Activated CD4-positive, alpha-beta T cell treated with anti-CD3 and anti-CD28 coated beads, Interleukin-2, amount 50 U/mL, for 4 hours (primary cell): ENCODE results near the gene UBTF.

Source experiments
- DNase-seq, 2 experiments: peaks; one replicate each; pipeline ENCODE4 v3.0.0-alpha.2; 2020

The UBTF gene

DNA sequence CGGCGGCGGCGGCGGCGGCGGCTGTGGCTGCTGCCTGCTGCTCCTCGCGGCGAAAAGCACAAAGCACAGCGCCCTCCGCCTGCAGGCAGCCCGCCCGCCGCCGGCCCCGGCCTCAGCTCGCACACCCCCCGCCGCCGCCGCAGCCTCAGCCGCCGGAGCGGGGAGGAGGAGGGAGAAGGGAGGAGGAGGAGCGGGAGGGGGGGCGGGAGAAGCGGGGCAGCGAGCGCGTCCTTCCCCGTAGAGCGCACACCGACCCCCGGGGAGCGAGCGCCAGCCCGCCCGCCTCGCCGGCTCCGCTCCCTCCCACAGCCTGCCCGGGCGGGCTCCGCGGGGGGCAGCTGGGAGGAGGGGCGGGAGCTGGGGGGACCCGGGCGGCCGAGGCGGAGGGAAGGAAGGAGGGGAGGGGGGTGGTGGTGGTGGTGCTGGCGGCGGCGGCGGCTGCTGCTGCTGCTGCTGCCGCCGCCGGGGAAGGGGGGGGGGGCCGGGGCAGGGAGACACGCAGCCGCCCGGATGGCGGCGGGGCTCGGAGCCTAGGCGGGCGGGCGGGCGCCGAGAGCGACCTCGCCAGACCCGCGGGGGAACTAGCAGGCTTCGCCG, at the start of gene UBTF:
Gene UBTF (minus strand): TSS at position 60 of the 597 bp plus-strand sequence. CDS start 1,446 bp downstream, outside the sequence.
- DNase-seq = peak; percentile 62 to 68

DNA sequence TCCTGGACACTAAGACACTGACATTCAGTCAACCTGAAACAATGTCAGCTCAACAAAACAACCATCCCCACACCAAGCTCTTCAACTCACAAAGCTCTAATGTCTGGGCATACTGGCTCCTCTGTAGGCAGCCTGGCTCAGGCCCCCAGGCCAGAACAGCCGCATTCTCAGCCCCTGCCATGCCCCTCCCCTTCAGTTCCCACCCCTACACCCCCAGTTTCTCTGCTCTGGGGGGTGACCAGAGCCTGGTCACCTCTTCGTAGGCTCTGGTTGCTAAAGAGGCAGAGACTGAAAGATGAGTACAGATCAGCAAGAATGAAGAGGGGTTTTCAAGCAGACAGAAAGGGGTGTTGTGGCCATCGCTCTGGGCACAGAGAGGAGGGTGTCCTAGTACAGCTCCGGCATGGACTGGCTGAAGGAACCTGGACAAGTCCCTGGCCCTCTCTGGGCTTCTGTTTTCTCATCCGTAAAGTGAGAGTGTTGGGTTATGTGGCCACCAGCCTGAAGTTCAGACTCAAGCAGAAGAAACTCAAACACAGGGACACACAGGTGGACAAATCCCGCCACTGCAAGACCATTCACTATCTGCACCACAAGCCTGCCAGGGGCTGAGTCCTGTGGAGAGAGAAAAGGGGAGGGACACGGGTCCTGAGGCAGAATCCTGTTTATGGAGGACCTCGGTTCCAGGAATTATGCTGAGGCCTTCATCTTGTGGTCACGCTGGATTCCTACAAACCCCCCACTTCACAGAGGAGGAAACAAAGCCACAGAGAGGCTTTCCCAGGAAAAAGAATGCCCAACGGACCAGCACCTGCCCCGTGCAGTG, 49.4 kb upstream of the UBTF start:
- no peak for DNase-seq

DNA sequence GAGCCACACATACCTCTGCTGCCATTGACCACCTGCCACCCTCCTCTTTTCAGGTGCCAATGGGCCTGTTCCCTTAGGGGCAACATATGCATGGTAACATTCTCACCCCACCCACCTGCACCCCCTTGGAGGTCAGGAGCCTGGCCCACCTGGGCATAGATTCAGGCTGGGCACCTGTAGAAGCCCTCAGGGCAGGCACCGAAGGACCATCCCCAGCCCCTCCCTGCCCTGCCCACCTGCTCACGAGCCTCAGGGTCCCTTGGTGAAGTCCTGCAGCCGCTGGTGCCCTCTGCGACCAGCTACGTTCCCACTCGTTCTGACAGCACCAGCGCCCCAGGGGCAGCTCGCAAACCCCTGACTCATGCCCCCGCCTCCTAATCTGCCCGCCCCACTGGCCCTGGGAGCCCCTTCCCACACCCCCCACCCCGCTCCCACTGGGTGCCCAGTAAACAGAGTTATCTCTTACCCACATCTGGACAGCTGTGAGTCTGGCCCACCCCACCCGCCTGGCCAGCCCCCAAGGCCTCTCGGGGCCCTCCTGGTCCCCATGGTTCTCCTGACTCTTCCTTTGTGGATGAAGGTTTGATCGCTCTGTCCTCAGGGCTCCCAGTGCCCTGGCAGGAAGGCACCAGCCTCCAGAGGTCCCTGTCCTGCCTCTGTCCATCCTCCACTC, 48.5 kb upstream of the UBTF start, which contains the start of gene SLC4A1:
Gene SLC4A1 (minus strand): TSS at position 318 of the 673 bp plus-strand sequence. CDS start 5,269 bp downstream, outside the sequence.
- no peak for DNase-seq

DNA sequence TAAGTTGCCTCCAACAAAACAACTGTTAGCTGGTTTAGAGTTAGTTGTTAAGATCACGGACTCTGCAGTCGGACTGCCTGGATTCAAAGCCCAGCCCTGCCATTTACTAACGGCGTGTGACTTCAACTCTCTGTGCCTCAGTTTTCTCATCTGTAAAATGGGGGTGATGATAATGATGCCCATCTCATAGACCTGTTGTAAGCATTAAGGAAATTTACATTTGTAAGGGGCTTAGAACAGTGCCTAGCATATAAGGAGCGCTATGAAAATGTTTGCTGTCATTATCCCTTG, 47.6 kb upstream of the UBTF start:
- no peak for DNase-seq

DNA sequence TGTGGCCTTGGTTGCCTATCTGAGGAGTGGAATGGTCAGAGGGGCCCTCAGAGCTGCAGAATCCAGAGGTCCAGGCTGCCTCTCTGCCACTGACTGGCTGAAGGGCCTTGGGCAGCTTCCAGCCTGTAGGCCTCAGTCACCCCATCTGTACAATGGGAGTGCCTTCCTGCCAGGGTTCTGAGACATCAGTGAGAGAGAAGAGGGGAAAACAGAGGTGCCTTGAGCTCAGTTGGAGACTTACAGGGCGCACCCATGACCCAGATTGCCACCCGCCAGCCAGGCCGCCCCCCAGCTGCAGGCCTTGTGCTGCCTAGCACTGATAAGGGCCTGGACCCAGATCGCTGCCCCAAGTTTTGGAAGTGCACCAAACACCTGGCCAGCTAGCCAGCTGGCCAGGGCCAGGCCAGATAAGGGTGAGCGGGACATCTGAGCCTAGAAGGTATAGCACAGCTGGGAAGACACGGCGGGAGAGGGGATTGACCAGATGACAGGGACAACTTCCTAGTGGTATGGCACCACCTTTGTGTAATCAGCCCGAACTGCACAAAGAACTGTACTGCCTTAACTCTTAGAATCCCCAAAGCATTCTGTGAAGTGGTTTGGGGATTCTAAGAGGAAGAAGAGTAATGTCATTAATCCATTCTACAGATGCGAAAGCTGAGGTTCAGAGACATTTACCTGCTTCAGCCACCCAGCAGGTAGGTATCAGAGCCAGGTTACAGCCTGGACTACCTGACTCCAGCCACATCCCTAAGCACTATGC, 47.1 kb upstream of the UBTF start:
- DNase-seq = no peak

DNA sequence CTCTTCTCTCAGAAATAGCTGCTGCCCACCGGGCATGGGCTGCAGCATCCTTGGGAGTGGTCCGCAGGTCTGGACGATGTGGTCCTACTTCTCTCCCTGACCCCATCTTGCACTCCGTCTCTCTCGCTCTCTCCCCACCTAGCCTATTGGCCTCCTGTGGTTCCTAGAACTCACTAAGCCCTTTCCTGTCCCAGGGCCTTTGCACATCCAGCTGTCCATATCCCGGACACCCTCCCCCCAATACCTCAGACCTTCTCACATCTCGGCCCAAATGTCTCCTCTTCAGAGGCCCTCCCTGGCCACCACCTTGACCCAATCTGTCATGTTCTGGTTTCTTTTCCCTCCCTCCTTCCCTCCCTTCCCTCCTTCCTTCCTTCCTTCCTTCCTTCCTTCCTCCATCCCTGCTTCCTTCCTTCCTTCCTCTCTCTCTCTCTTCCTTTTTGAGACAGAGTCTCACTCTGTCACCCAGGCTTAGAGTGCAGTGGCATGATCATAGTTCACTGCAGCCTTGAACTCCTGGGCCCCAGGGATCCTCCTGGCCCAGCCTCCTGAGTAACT, 43.9 kb upstream of the UBTF start:
- no peak for DNase-seq

DNA sequence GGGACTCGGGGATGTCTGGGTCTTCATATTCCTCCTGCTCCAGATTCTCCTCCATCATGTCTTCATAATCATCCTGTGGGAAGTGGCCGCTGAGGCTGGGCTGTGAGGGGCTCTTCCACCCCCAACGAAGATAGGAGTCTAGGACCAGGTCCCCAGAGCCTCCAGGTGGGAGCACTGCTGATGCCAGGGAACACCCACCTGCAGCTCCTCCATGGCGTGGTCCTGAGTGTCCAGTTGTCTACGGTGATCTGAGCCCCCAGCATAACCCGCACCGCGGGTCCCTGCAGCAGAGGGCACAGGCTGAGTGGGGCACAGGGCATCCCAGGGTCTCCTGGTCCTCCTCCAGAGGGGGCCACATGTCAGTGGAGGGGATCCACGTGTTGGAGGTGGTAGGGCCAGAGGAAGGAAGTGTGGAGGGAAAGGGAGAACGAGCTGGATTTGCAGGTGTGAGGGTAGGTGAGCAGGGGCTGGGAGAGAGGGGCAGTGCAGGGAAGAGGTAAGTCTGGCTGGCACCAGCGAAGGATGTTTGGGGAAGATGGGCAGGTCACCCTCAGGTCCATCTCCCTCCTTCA, 43.3 kb upstream of the UBTF start:
- no peak for DNase-seq

DNA sequence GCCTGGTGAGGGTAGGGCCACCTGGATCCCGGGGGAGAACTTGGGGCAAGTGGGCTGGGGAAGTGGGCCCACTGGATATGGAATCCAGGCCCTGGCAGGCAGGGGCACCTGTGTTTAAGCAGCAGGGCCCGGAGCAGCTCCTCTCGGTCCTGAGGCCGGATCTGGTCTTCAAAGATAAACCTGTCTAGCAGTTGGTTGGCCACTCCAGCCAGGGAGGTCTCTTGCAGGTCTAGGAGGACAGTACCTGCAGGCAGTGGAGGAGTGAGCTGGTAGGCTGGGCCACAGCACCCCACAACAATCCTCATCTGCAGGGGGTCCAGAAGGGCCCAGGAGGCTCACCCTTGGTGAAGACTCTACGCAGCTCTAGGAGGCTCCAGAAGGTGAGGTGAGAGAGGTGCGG, 40.8 kb upstream of the UBTF start:
- DNase-seq = no peak

- DNase-seq = no peak
These were observed 39.4 kb upstream of the UBTF start for GRCh38 chr17:44258811-44259351.

GRCh38 chr17:44257815-44258760, 38.6 kb upstream of the UBTF start:
- no peak for DNase-seq

DNA sequence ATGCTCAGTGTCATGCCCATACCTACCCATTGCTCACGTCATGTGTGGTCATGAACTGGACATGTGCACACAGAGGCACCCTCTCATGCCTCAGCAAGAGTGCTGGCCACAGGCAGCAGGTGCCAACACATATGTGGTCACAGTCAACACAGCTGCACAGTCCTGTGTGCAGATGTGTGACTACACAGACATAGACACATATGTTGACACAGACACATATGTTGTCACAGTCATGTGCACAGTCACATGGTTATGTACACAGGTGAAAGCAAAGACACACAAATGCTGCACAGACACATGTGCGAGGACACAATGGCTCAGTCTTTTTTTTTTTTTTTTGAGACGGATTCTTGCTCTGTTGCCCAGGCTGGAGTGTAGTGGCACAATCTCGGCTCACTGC, 37.2 kb upstream of the UBTF start:
- no peak for DNase-seq

GRCh38 chr17:44255915-44256314, 36.4 kb upstream of the UBTF start:
- no peak for DNase-seq

GRCh38 chr17:44254361-44255095, 35.1 kb upstream of the UBTF start:
- DNase-seq = no peak

DNA sequence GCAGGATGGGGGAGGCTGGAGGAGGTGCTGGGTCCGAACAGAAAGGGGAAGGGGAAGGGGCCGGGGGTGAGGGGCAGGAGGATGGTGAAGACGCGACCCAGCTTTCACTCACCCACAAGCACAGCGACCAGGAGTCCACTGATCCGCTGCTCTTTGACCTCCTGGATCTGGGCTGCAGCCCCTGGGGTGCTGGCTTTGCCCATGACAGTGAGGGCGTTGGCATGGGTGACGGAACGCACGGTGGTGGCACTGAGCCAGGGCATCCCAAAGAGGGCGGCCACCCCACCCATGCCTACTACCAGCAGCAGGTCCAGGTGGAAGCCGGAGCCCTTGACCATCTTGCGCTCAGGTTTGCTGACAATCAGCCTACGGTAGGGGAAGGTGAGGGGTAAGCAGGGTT, 33.5 kb upstream of the UBTF start:
- DNase-seq = no peak

GRCh38 chr17:44251062-44251461, 31.6 kb upstream of the UBTF start:
- no peak for DNase-seq

- no peak for DNase-seq
These were observed 30.2 kb upstream of the UBTF start for GRCh38 chr17:44249501-44250246.

DNA sequence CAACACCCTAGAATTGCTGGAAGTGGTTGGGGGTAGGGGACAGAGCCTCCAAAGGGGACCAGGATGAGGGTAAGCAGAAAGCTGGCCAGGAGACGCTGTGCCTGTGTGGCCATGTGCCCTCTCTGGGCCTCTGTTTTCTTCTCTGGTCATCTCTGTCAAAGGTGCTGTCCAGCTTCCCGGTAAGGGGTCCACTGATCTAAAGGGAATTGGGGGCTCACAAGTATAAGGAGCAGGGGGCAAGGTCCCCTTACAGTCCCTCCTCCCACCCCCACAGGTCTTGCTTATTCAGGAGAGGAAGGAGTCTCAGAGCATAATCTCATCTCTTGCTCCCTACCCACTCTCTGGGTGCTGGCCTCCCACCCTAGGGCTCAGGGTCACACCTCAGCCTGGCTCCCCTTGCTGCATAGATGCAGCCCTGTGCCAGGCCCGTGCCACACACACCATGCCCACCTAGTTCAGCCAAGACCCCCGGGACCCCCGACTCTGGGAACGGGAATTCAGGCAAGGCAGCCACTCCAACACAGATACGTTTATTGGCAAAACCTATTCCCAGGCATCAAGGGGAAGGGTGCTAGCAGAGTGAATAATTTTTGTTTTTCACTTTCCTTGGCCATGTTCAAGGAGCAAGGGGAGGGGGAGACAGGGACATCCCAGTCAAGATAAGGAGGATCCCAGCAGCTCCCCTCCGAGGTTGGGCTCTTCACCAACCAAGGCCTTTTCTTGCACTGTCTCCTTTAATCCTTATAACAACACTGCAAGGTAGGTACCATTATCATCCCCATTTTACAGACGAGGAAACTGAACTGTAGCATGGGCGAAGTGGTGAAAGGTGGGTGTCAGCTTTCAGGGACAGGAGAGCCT, 28.6 kb upstream of the UBTF start:
- no peak for DNase-seq

DNA sequence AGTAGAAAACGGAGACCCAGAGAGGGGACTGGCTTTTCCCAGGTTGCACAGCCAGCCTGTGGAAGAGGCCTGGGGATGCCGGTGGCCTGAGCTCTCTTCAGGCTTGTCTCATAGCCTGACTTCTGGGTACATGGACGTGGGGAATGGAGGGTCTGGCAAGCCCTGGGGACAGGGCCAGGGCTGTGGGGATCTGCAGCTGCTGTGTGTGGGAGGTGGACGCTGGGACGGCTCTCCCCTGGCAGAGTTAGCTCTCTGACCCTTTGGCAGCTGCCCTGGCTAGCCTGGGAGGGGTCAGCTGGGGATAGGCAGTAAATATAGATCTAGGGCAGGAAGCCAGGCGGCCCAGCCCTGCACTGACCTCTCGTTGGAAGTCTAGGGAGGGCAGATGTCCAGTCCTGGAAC, 28.0 kb upstream of the UBTF start:
- no peak for DNase-seq
